Left colon (tissue), 2 donors: Measurements from ENCODE around the gene ATF6. TPM values are rescaled to one million over a fixed set of nuclear protein-coding genes. Genes with fewer than 3 reads are reported as not detected.

ENCODE experiments used
- ATAC-seq: fragments of 200-7000 bp; cut with Tn5 transposase; one replicate; pipeline ENCODE4 v1.9.1; 2020; ENCODE audit warnings: mild to moderate bottlenecking, moderate library complexity
- DNase-seq, 2 donors: peaks; one replicate each; pipeline ENCODE4 v3.0.0-alpha.2; 2020
- intact Hi-C, 2 donors: fragments of 100-400 bp; cut with DNase I in 1 of 2; cut with micrococcal nuclease in 1 of 2; formaldehyde crosslinking; loops; one replicate each; pipeline versions ENCODE4 v1.11.2 to v1.14.0; 2022; cut with DNase I, micrococcal nuclease
- total RNA-seq, 2 donors: library from RNA; stranded (reverse); fragmentation: NEBNext Ultra II Directional; extraction: Animal tissue kit (Norgen Biotek cat#: 25700); gene quantifications; one replicate each; pipeline ENCODE4 v1.2.1, GENCODE V29; 2021
- donor health status: DM: no; HTN: no; CAD: no.
- donor health status: DM: yes; HTN: yes; CAD: no.

The ATF6 gene
- total RNA-seq, 2 donors from 2014 or later = 23.8 to 26.1 TPM

- DNase-seq (no peak), ATAC-seq (no peak)
- intact Hi-C loops = no loop called here
Observed at GRCh38 chr1:161855260-161855659, 89.1 kb downstream of the ATF6 start.

GRCh38 chr1:161858271-161858670 is 92.2 kb downstream of the ATF6 start:
- DNase-seq (no peak), ATAC-seq (no peak)
- intact Hi-C loops = no loop called here

- intact Hi-C loops = loop anchor here in 1 of 2 donors (10.0 kb wide), 1 partner anchor 171 kb away; no protein-coding TSS in a partner anchor
- no peak for ATAC-seq
Observed at GRCh38 chr1:161863549-161863948, 97.4 kb downstream of the ATF6 start.

GRCh38 chr1:161864577-161864976 is 98.5 kb downstream of the ATF6 start:
- intact Hi-C loops = loop anchor here in 1 of 2 donors (10.0 kb wide), 1 partner anchor 170 kb away; no protein-coding TSS in a partner anchor
- no peak for ATAC-seq
- no peak for DNase-seq

More at GRCh38 chr1:161863549-161863948, 97.4 kb downstream of the ATF6 start:
- DNase-seq = no peak

- ATAC-seq (no peak), DNase-seq (no peak)
- intact Hi-C loops = loop anchor here in 1 of 2 donors (10.0 kb wide), 1 partner anchor 169 kb away; no protein-coding TSS in a partner anchor
Observed at GRCh38 chr1:161866241-161866640, 100.1 kb downstream of the ATF6 start.

- DNase-seq = no peak
- no peak for ATAC-seq
- intact Hi-C loops = loop anchor here in 1 of 2 donors (10.0 kb wide), 1 partner anchor 166 kb away; no protein-coding TSS in a partner anchor
Observed at GRCh38 chr1:161868832-161869231, 102.7 kb downstream of the ATF6 start.

- intact Hi-C loops = loop anchor here in 1 of 2 donors (10.0 kb wide), 1 partner anchor 166 kb away; no protein-coding TSS in a partner anchor
- ATAC-seq = no peak
- DNase-seq = no peak
Observed at GRCh38 chr1:161869291-161869690, 103.2 kb downstream of the ATF6 start.

GRCh38 chr1:161872506-161872905 is 106.4 kb downstream of the ATF6 start:
- ATAC-seq (no peak), DNase-seq (no peak)
- intact Hi-C loops = no loop called here

GRCh38 chr1:161879261-161879660 is 113.1 kb downstream of the ATF6 start:
- DNase-seq = no peak
- no peak for ATAC-seq

GRCh38 chr1:161884475-161884874 is 118.4 kb downstream of the ATF6 start:
- no peak for ATAC-seq
- no peak for DNase-seq
- intact Hi-C loops = no loop called here

More at GRCh38 chr1:161879261-161879660, 113.1 kb downstream of the ATF6 start:
- intact Hi-C loops = no loop called here

- DNase-seq (no peak), ATAC-seq (no peak)
- intact Hi-C loops = no loop called here
Observed at GRCh38 chr1:161885003-161885402, 118.9 kb downstream of the ATF6 start.

- intact Hi-C loops = no loop called here
- DNase-seq = no peak
Observed at GRCh38 chr1:161885759-161886158, 119.6 kb downstream of the ATF6 start.

GRCh38 chr1:161886589-161886988 is 120.5 kb downstream of the ATF6 start:
- DNase-seq (no peak), ATAC-seq (no peak)
- intact Hi-C loops = no loop called here

More at GRCh38 chr1:161885759-161886158, 119.6 kb downstream of the ATF6 start:
- no peak for ATAC-seq

- DNase-seq (no peak), ATAC-seq (no peak)
- intact Hi-C loops = no loop called here
Observed at GRCh38 chr1:161887730-161888287, 121.7 kb downstream of the ATF6 start.

- DNase-seq (no peak), ATAC-seq (no peak)
- intact Hi-C loops = no loop called here
Observed at GRCh38 chr1:161890574-161890973, 124.5 kb downstream of the ATF6 start.

- no peak for ATAC-seq
- no peak for DNase-seq
- intact Hi-C loops = no loop called here
Observed at GRCh38 chr1:161899091-161899490, 133.0 kb downstream of the ATF6 start.

GRCh38 chr1:161900160-161900559 is 134.0 kb downstream of the ATF6 start:
- ATAC-seq (no peak), DNase-seq (no peak)

GRCh38 chr1:161902182-161902581 is 136.1 kb downstream of the ATF6 start:
- intact Hi-C loops = no loop called here
- DNase-seq (no peak), ATAC-seq (no peak)

More at GRCh38 chr1:161900160-161900559, 134.0 kb downstream of the ATF6 start:
- intact Hi-C loops = no loop called here

GRCh38 chr1:161905269-161905884 is 139.3 kb downstream of the ATF6 start:
- ATAC-seq = peak; percentile 86
- intact Hi-C loops = no loop called here
- peak in 1 of 2 donors; percentile 27 for DNase-seq

- ATAC-seq (no peak), DNase-seq (no peak)
- intact Hi-C loops = no loop called here
Observed at GRCh38 chr1:161907265-161907664, 141.1 kb downstream of the ATF6 start.
